ENCODE data around the gene GCA.

The GCA gene

DNA sequence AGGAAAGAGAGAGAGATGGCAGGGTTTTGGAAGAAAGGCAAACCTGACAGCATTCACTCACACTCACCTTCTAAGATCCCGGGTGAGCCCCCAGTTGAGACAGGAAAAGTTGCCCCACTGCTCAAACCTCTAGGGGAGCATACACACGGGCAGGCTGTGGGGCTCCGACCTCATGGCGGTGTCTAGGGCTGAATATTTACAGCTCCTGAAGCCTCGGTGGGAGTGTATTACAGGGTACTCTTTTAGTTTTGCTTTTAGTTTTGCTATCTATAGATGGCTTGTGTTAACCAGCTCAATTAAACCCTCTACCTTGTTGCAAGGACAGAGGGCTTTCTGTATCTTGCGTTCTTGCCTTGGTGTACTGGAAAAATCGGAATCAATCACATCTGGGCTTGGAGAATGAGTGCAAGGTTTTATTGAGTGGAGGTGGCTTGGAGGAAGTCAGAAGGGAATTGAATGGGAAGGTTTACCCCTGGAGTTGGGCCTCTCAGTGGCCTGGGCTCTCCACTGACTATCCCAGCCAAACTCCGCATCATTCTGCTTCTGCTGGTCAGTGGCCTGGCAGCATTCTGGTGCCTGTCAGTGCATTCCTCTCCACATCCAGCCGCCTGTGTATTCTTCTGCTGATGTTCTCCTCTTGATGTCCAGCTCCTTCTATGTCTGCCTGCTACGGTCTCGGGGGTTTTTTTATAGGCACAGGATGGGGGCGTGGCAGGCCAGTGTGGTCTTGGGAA lies 15.3 kb upstream of the GCA start:
- no peak for DNase-seq

DNA sequence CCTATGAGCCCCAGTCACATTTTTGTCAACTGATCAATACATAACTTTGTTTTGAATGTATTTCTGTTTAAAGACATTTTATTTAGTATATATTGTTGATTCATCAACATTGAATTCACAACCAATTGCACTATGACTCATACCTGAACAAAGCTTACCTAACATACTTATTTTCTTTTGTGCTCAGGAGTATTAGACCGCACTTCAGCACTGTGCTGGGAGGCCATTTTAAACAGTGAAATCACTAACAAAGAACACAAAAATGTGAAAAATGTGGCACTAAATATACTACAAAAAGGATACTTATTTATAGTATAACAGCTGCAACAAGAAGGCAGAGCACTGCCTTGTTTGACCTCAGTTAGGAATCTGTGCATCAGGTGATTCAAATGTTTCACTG lies 13.1 kb upstream of the GCA start:
- no peak for DNase-seq

DNA sequence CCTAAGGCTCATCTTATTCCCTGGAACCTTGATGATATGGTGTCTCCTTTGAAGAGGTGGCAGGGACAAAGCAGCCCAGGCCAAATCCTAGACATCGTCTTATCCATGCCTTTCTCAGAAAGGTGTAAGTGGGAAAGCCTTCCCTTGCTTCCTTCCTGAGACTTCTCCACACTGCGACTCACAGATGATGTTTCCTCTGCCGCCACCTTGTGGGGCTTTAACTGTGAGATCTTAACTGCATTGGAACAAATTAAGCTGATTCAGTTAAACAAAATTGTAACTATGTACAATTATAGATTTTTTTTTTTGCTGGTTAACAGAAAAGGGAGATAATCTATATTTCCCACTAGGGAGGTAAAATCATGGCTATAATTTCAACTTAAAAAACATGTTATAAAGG lies 10.0 kb upstream of the GCA start:
- DNase-seq = no peak

DNA sequence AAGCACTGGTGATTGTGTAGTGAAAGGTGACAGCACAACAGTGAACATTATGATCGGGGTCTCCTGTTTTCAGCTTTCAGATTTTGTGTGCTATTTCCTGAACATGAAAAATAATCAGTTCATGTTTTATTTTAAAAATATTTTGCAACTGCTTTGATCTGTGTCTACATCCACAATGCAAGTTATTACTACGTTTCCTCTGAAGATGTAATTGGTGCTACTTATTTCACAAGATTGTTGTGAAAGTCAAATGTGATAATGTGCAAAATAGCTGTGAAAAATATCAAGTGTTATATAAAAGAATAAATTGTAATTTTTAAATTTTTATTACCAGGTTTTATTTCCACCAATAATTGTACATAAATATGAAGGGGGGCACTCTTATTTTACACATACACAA lies 6.1 kb upstream of the GCA start:
- DNase-seq = no peak

DNA sequence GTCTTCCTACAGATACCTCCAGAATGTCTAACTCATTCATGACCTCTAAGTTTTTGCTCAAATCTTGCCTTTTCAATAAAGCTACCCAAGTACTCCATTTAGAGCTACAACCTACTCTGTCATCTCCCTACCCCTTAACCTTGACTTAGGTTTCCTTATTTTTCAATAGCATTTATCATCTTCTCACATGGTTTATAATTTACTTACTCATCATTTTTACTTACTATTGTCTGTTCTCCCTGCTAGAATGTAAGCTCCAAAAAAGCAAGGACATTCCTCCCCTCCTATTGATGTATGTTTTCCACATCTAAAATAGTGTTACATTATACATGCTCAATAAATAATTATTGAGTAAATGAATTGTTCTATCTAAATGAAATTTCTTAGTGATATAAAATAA lies 3.1 kb upstream of the GCA start:
- DNase-seq = no peak

DNA sequence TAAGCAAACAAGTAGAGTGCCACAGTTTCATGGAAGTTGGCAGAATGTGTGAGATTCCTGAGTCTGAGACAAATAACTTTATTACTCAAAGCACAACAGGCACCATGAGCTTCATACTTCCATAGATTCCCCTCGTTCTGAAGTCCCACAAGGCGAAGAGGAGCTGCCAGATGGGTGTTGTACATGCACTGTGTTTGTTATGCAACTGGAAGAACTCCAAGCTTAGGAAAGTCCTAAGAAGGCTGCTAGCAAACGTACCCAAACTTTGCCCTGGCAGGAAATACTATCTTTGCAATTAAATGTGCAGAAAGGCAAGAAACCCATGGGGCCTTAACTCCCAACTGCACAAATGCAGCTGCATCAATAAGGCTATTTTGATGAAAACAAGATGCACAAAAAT lies 1.6 kb upstream of the GCA start:
- no peak for DNase-seq

DNA sequence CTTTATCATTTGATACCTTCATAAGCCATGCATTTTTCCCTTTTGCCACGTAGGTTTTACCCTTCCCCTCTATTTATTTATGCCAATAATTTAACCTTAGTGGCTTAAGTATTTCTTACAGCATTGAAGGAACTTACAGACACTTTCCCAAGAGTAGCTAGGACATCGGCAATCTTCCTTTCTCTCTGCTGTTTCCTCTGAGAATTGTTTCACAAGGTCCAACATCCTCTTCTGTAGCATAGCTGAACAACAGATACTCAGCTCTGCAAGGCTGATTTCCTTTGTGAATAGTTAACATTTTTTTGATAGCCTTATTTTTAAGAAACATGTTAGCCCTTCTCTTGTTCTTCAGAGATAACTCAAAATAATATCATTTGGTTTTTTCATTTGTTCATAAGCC lies 1.1 kb upstream of the GCA start:
- DNase-seq = no peak

DNA sequence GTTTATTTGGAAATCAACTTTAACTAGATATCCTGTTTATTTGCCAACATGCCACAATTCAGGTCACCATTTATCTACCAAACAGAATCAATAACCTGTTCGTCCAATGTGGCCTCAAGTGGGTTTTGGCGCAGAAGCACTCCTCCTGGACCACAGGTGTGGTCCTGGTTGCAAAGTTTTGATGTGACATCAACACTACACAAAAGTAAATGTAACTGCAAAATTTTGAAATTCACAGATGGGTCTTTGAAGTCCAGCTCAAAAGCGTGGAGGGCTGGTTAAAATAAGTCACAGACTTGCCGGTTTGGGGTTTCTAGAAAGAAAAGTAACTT lies 474 bp upstream of the GCA start:
- DNase-seq = no peak

DNA sequence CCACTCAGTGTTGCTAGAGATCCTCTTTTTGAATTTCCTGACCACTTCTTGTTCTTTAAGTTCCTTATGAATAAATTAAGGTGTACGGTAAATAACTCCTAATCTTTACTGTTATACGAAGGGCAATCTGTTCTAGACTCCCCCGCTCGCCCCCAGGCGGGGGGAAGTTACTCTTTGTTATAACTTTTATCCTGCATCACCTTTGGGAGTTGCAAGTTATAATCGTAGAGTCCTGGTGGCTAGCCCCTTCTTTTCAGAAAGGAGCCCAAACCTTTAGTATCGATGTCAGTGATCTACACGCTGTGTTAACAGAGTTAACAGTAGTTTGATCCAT lies 652 bp downstream of the GCA start:
- DNase-seq = no peak

DNA sequence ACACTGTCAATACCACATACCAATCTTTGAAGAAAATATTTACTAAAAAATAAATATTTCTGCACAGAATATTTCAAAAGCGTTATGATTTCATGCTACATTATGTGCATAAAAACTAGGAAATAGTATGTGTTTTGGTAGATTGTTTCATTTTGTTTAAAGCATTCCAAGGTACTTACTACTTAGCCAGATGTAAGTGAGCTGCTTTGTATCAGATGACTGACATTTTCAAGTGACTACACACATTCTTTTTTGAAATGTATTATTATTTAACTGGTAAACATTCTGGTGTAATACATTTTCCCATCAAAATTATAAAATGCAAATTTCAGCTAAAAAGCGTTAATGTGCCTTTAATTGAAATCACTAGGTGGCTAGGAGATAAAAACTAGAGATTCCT lies 21.5 kb downstream of the GCA start:
- DNase-seq = no peak

DNA sequence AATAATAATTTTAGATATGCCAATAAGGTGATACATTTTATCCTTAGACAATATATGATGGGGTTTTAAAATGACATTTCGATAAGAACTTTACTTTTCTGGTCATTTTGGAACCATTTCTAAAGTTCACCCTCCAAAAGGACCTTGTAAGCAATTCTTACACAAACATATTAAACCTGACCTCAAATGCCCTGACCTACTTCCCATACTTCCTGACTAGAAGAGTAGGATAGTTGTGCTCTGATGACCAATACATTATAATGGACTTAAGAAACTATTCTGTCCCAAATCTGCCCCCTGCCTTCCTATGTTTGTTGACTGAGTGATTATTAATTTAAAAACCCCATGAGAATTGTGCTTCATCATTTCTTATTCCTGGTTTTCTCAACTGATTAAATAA lies 24.6 kb downstream of the GCA start:
- no peak for DNase-seq

DNA sequence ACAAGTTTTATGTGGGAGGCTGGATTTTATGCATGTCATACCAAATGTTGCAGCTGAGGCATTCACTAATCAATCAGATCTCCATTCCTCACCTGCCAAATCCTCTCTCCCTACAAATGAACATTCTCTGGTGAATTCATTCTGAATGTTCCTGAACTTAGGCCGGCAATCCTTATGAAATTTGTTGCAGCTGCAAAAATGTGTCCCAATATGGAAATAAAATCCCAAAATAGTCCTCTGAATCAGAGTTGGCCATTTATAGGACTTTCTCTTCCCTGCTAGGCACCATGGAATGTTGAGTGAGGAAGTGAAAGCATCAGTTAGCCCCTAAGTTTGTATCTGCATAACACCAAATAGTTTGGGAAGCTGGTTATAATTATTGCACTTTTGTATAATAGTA lies 25.6 kb downstream of the GCA start:
- DNase-seq = no peak

DNA sequence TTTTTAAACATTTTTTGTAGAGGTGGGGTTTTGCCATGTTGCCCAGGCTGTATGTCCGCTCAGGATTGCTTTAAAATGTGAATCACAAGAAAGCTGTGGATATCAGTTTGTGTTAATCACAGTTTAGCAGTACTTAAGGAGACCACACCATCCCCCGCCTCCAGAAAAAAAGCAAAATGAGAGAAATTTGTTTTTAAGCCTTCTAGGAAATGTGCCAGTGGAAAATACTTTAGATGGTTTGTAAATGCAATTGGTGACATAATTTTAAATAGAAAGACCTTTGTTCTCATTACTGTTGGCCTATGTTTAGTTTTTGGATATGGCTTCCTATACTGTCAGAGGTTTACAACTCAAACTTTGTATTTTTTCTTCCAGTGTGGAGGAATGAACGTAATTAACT lies 27.0 kb downstream of the GCA start:
- DNase-seq = no peak

DNA sequence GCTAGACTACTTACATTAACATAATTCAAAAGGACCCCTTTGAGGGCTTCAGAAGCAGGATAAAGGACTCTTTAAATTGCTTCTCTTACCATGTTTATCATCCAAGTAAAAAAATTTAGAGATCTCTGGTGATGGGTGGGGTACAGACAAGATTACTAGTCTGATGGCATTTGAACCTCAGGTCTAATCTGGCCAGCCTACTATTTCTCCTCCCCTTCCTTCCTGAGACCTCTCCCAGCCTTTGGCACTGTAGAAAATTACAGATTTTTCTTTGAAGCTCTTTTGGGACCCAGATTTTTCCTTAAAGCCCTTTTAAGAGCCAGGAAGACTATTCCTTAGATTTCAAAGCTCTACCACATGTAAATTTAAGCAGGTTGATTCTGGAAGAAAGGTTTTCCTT lies 28.9 kb downstream of the GCA start:
- DNase-seq = no peak

DNA sequence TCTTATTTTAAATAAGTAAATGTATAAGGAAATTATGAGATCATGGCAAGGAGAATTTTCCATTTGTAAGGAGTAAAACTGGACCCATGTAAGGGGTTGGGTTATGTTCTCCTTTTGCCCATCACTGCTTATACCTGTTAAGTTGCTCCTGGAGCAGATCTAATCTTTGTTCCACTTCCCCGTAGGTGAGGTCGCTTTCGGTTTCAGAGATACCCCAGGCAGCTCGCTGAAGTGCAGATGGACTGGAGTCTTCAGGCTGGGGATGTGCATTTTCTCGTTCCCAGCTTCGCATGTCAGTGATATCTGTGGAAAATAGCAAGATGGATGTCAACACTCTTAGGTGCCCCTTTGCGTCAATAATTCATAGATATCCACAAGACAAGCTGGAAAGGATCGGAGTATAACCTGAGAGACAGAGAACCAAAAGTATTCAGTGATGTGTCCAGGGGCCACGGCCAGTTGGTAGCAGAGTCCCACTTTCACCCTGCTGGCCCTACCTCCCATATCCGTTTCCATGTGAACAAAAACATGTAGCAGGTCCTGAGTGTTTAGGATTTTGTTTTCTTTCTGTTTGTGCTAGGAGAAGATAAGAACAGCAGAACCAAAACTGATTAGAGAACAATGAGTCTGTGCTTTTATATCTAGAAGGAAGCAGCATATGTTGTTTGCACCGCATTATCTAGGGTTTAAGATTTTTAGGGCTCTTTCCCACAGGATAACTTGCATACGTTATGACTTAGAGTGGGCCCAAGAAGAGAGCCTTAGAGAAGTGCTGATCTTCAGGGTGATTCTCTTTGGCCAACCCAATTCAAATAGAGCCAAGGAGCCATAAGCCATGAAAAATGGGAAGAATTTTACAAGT lies 36.0 kb downstream of the GCA start:
- no peak for DNase-seq

DNA sequence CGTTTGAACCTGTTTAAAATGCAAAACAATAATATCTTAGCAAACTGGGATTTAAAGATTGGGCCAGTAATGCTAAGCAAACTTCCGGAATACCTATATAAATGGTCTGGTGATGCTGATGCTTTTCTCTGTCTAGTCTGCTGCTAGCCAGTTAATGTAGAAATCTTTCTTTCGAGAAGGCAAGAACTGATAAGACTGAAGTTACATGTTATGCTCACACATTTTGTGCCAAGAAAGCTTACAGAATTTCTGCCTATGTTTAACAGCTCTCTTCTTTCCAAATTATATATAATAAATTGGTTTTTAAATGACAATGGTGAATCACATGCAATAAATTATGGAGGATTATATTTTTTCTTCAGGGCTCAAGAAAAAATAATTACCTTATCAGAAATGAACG lies 37.9 kb downstream of the GCA start:
- no peak for DNase-seq

DNA sequence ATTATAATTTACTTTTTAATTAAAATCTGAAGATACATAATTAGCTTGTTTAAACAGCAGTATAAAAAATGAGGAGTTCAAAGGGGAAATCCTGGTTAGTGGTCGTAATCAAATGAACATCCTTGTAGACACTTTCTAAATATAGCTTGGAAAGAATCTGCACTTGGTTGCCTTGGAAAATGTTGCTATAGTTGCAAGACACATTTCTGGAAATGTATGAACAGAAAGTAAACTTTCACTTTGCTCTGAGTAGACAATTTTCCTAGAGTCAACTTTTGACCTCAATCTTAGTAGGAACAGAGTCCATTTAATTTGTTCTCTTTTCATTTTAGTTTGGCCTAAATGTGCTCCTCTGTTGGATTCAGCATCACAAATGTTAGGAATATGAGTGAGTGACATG lies 38.3 kb downstream of the GCA start:
- no peak for DNase-seq

DNA sequence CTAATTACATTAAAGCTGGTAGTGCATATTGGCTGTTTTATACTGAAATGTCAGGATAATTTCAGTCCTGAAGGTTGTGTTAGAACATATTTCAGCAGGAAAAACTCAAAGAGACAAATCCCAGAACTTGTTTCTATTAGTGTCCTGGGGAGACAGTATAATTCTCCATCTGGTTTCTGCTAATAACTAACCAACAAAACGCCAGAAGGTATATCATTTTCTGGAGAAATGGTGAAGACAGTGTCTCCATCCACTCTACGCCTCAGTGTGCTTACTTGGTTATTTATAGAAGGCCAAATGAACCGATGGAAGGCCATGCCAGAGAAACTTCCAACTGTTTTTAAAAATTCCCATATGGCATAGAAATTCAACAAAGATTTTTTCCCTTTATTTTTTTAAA lies 41.6 kb downstream of the GCA start:
- no peak for DNase-seq

DNA sequence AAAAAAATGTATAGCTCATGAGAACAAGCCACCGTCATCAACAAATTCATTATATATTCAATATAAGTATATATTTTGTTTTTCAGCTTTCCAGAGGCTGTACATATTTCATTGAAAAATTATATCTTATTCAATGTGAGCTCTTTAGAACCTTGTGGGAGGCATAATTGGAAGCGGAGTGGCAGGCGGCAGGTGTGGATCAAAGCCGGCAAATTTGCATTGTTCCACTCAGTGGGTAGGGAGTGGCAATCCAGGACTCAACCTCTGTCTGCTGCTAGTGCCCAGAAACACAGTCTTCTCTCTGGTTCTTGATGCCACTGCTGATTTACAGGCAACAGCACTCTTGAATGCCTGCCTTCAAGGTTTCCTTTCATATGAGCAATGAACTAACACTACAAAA lies 46.9 kb downstream of the GCA start:
- DNase-seq = no peak

DNA sequence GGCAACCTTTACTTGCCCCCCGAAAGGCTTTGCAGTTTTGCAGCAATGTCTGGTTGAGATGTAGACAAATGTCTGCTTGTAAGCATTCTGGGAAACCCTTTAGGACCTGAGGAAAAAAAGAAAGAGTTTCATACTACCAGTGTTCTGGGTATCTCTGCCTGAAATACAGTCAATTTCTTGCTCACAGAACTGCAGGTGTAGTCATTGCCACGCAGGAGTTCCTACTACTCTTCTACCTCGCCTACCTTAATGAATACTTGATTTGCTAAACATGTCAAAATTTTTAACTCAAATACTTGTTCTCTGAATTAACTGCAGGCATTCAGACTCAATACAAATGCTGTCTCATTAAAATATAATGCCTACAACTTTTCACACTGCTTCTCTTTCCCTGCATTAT lies 56.4 kb downstream of the GCA start:
- no peak for DNase-seq

DNA sequence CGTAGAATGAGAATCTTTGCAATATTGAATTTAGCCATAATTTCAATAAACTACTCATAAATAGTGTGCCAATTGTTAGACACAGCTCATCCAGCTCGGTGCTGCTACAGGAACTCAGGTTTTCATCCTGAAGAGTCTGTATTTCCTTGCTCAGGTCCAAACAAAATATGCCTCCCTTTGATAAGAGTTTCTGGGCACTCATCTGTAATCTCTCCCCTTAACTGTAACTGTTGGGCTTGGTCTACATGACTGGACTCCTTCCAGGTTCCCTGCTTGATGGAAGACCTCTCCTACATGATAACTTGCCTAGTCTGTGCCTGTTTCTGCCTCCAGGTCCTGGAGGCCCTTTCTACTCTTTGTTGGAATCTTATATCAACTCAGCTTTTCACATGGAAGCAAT lies 57.9 kb downstream of the GCA start:
- DNase-seq = no peak

DNA sequence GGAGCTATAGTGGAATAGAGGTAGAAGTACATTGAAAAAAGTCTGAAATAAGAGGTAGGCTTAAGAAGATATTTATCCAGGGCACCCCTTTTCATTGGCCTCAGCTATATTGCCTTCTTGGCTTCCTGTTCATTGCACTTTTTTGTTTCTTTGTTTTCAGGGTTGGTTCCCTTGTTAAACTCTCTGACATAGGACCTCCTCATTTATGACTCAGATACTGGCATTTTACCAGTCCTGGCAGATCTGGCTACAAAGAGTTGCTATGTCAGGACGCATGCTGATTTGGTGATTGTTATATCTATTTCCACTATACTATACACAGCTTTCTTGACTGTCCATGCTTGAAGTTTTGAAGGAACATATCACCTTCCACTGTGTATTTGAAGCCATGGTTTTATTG lies 60.0 kb downstream of the GCA start:
- DNase-seq = no peak
